Omental fat pad (tissue), 4 donors: ENCODE data around the gene KCNJ15. TPM values are rescaled to one million over a fixed set of nuclear protein-coding genes. Genes with fewer than 3 reads are reported as not detected.

Experiments used
- ATAC-seq: fragments of 150-250 bp; one replicate; pipeline ENCODE4 v1.9.1; 2016; ENCODE audit warnings: mild to moderate bottlenecking, moderate library complexity; ENCODE audit not compliant: low FRiP score
- DNase-seq: peaks from one replicate; pipeline ENCODE4 v3.0.0-alpha.2; 2019; ENCODE audit warnings: low spot score
- CTCF ChIP-seq, 3 donors: fragments of 450-650 bp; IDR thresholded peaks; one replicate each; pipeline ENCODE4 v1.5.1; 2016 to 2017; ENCODE audit warnings: antibody characterized with exemption in 3 of 3, mild to moderate bottlenecking in 3 of 3, moderate library complexity in 2 of 3
- total RNA-seq, 4 donors: library from RNA; depleted of rRNA; stranded (reverse); fragments of >200 nt; gene quantifications; one replicate each; pipeline ENCODE4 v1.1.0, GENCODE V29; 2016

The KCNJ15 gene
- total RNA-seq, 4 donors from 2014 or later, result 1.2 to 12.1 (median 2.7) TPM

GRCh38 chr21:38295997-38296764 is 39.4 kb downstream of the KCNJ15 start:
- TF ChIP-seq CTCF (IDR thresholded peaks at IDR 0.05), result no peak
- ATAC-seq (peak; percentile 35), DNase-seq (no peak)

GRCh38 chr21:38297194-38297631 is 40.4 kb downstream of the KCNJ15 start:
- no peak for DNase-seq
- TF ChIP-seq CTCF (IDR thresholded peaks at IDR 0.05), result no peak
- ATAC-seq, result no peak

- ATAC-seq, result no peak
- TF ChIP-seq CTCF (IDR thresholded peaks at IDR 0.05), result no peak
- no peak for DNase-seq
These were observed 41.1 kb downstream of the KCNJ15 start for GRCh38 chr21:38297871-38298270.

- ATAC-seq (no peak), DNase-seq (no peak)
- TF ChIP-seq CTCF (IDR thresholded peaks at IDR 0.05), result no peak
These were observed 42.0 kb downstream of the KCNJ15 start for GRCh38 chr21:38298832-38299231.

- DNase-seq (no peak), ATAC-seq (no peak)
- no peak for TF ChIP-seq CTCF (IDR thresholded peaks at IDR 0.05)
These were observed 42.9 kb downstream of the KCNJ15 start for GRCh38 chr21:38299671-38300070.

- DNase-seq (no peak), ATAC-seq (no peak)
- no peak for TF ChIP-seq CTCF (IDR thresholded peaks at IDR 0.05)
These were observed 43.4 kb downstream of the KCNJ15 start for GRCh38 chr21:38300141-38300578.
